H9 (cell line): Measurements from ENCODE around the gene ARID1A. TPM values are rescaled to one million over a fixed set of nuclear protein-coding genes. Genes with fewer than 3 reads are reported as not detected.

Experiments used
- DNase-seq: peaks from one replicate; pipeline ENCODE4 v3.0.0-alpha.2; 2017
- H2AFZ ChIP-seq: one replicate; pipeline ENCODE4 v1.6.1; 2013; ENCODE audit warnings: mild to moderate bottlenecking, low read length, control low read depth, moderate library complexity
- H2AK5ac ChIP-seq: 2 replicates; pipeline ENCODE4 v1.6.1; 2013; ENCODE audit warnings: low read length, control low read depth, mixed read lengths; ENCODE audit not compliant: insufficient read length
- H2BK120ac ChIP-seq: one replicate; pipeline ENCODE4 v1.6.1; 2013; ENCODE audit warnings: low read depth, mild to moderate bottlenecking, low read length, control low read depth, inconsistent platforms; ENCODE audit not compliant: poor library complexity, severe bottlenecking
- H2BK12ac ChIP-seq: 2 replicates; pipeline ENCODE4 v1.6.1; 2013; ENCODE audit warnings: low read length, control low read depth, mixed read lengths, low read depth; ENCODE audit not compliant: insufficient read length
- H2BK15ac ChIP-seq: 2 replicates; pipeline ENCODE4 v1.6.1; 2013; ENCODE audit warnings: low read depth, low read length, control low read depth
- H2BK20ac ChIP-seq: one replicate; pipeline ENCODE4 v1.6.1; 2013; ENCODE audit warnings: low read depth, mild to moderate bottlenecking, low read length, control low read depth, inconsistent platforms; ENCODE audit not compliant: poor library complexity, severe bottlenecking
- H2BK5ac ChIP-seq: 2 replicates; pipeline ENCODE4 v1.6.1; 2013; ENCODE audit warnings: low read length, control low read depth, mixed read lengths; ENCODE audit not compliant: insufficient read length
- H3K14ac ChIP-seq: 2 replicates; pipeline ENCODE4 v1.6.1; 2013; ENCODE audit warnings: low read length, control low read depth; ENCODE audit not compliant: insufficient read depth
- H3K18ac ChIP-seq: 2 replicates; pipeline ENCODE4 v1.6.1; 2013; ENCODE audit warnings: low read depth, mild to moderate bottlenecking, mixed read lengths, low read length, control low read depth; ENCODE audit not compliant: insufficient read length
- H3K23ac ChIP-seq: 2 replicates; pipeline ENCODE4 v1.6.1; 2013; ENCODE audit warnings: low read length, control low read depth, mixed read lengths, low read depth; ENCODE audit not compliant: insufficient read length
- H3K23me2 ChIP-seq: 2 replicates; pipeline ENCODE4 v1.6.1; 2013; ENCODE audit warnings: low read depth, mild to moderate bottlenecking, mixed read lengths, low read length, control low read depth; ENCODE audit not compliant: insufficient read length, poor library complexity, severe bottlenecking
- H3K27ac ChIP-seq: 2 replicates; pipeline ENCODE4 v1.5.1; 2013; ENCODE audit warnings: low read length, control low read depth, mixed read lengths, low read depth; ENCODE audit not compliant: insufficient read length
- H3K27me3 ChIP-seq: 2 replicates; pipeline ENCODE4 v1.6.1; 2013; ENCODE audit warnings: low read length, control low read depth, inconsistent platforms; ENCODE audit not compliant: insufficient read depth
- H3K4ac ChIP-seq: 2 replicates; pipeline ENCODE4 v1.6.1; 2013; ENCODE audit warnings: low read depth, mild to moderate bottlenecking, control low read depth, inconsistent platforms, low read length, moderate library complexity
- H3K4me1 ChIP-seq: 2 replicates; pipeline ENCODE4 v1.6.1; 2013; ENCODE audit warnings: low read length, control low read depth, inconsistent platforms; ENCODE audit not compliant: insufficient read depth
- H3K4me2 ChIP-seq: 2 replicates; pipeline ENCODE4 v1.6.1; 2013; ENCODE audit warnings: low read length, control low read depth, mixed read lengths; ENCODE audit not compliant: insufficient read length, insufficient read depth
- H3K56ac ChIP-seq: 2 replicates; pipeline ENCODE4 v1.6.1; 2013; ENCODE audit warnings: low read depth, mild to moderate bottlenecking, mixed read lengths, low read length, control low read depth; ENCODE audit not compliant: insufficient read length
- H3K79me1 ChIP-seq: 2 replicates; pipeline ENCODE4 v1.6.1; 2013; ENCODE audit warnings: low read depth, mild to moderate bottlenecking, moderate library complexity, low read length, control low read depth, inconsistent platforms; ENCODE audit not compliant: insufficient read depth, poor library complexity, severe bottlenecking
- H3K79me2 ChIP-seq: 2 replicates; pipeline ENCODE4 v1.6.1; 2013; ENCODE audit warnings: low read length, control low read depth, inconsistent platforms; ENCODE audit not compliant: insufficient read depth
- H3K9ac ChIP-seq: 2 replicates; pipeline ENCODE4 v1.6.1; 2013; ENCODE audit warnings: low read length, control low read depth, mixed read lengths; ENCODE audit not compliant: insufficient read length; ENCODE audit errors: extremely low read depth
- H3K9me3 ChIP-seq: one replicate; pipeline ENCODE4 v1.6.1; 2013; ENCODE audit warnings: low read depth, low read length, inconsistent platforms; ENCODE audit not compliant: control insufficient read depth
- H3T11ph ChIP-seq: one replicate; pipeline ENCODE4 v1.6.1; 2013; ENCODE audit warnings: mild to moderate bottlenecking, low read length, control low read depth, inconsistent platforms
- H4K20me1 ChIP-seq: one replicate; pipeline ENCODE4 v1.6.1; 2013; ENCODE audit not compliant: control insufficient read depth, insufficient read length, insufficient read depth
- H4K5ac ChIP-seq: 2 replicates; pipeline ENCODE4 v1.6.1; 2013; ENCODE audit warnings: low read depth, mild to moderate bottlenecking, mixed read lengths, low read length, control low read depth; ENCODE audit not compliant: insufficient read length
- H4K8ac ChIP-seq: replicated peaks from 2 replicates; pipeline ENCODE4 v1.6.1; 2013; ENCODE audit warnings: low read length, control low read depth, mixed read lengths, low read depth; ENCODE audit not compliant: insufficient read length
- H4K91ac ChIP-seq: 2 replicates; pipeline ENCODE4 v1.6.1; 2013; ENCODE audit warnings: low read depth, mild to moderate bottlenecking, moderate library complexity, mixed read lengths, low read length, control low read depth; ENCODE audit not compliant: insufficient read length
- H3K27ac Mint-ChIP-seq, 3 experiments: 2 replicates in 2 of 3; 3 replicates in 1 of 3; pipeline ENCODE4 v1.8.0; 2020 to 2021; ENCODE audit warnings: mixed read lengths in 3 of 3, mild to moderate bottlenecking in 1 of 3, moderate library complexity in 1 of 3
- H3K27me3 Mint-ChIP-seq: 2 replicates; pipeline ENCODE4 v1.8.0; 2021; ENCODE audit warnings: low read depth, mild to moderate bottlenecking, moderate library complexity, mixed read lengths
- H3K36me3 Mint-ChIP-seq, 3 experiments: 2 replicates in 2 of 3; 3 replicates in 1 of 3; pipeline ENCODE4 v1.8.0; 2020 to 2021; ENCODE audit warnings: low read depth in 3 of 3, mixed read lengths in 3 of 3; ENCODE audit not compliant: insufficient read depth in 1 of 3
- H3K4me1 Mint-ChIP-seq, 2 experiments: 2 replicates each; pipeline ENCODE4 v1.8.0; 2020; ENCODE audit warnings: mixed read lengths in 2 of 2
- H3K4me3 Mint-ChIP-seq, 2 experiments: 2 replicates in 1 of 2; 3 replicates in 1 of 2; pipeline ENCODE4 v1.8.0; 2020 to 2021; ENCODE audit warnings: mild to moderate bottlenecking in 2 of 2, mixed read lengths in 2 of 2, moderate library complexity in 1 of 2
- H3K9me3 Mint-ChIP-seq, 2 experiments: 2 replicates in 1 of 2; 3 replicates in 1 of 2; pipeline ENCODE4 v1.8.0; 2020; ENCODE audit warnings: mild to moderate bottlenecking in 2 of 2, mixed read lengths in 2 of 2, moderate library complexity in 1 of 2
- CTCF ChIP-seq: fragments of 200-600 bp; sonication (generic); conservative IDR thresholded peaks from 3 replicates; pipeline ENCODE4 v1.8.0; 2021; ENCODE audit warnings: antibody characterized with exemption, mild to moderate bottlenecking
- WGBS: extraction: QIAGEN DNeasy Blood & Tissue Kit; methylation state at CpG from one replicate; pipeline ENCODE4 v1.1.7; 2013; ENCODE audit warnings: missing lambda C conversion rate, low lambda C conversion rate, mixed read lengths; ENCODE audit not compliant: insufficient read length; ENCODE audit errors: extremely low coverage; 5-methylcytosine and 5-hydroxymethylcytosine counted together
- total RNA-seq: library from RNA; stranded (reverse); gene quantifications from 2 replicates; pipeline ENCODE4 v1.2.1, GENCODE V29; 2021

The ARID1A gene
- total RNA-seq, 1 experiment from 2014 or later, result 147 TPM

GRCh38 chr1:26701266-26701994 lies 5.6 kb downstream of the ARID1A start:
- Histone ChIP-seq H3K4me1 (peaks cover 20% of the 10 kb centered on the region), H4K5ac (no peak overlapping the region), H3K9me3 (no peaks in the 10 kb centered on the region), H3K79me2 (peaks cover 85% of the 10 kb centered on the region), H3K23ac (no peak overlapping the region), H3K27me3 (no peaks in the 10 kb centered on the region), H2BK20ac (no peak overlapping the region), H2AFZ (no peak overlapping the region), H3K9ac (no peak overlapping the region), H3K23me2 (peaks cover 7% of the 10 kb centered on the region), H4K8ac (no peak overlapping the region), H2BK15ac (no peak overlapping the region), H3K27ac (no peak overlapping the region), H3K56ac (no peak overlapping the region), H3K4me2 (peak overlapping the region; percentile 26), H2BK120ac (no peak overlapping the region), H2AK5ac (no peak overlapping the region), H2BK12ac (no peak overlapping the region), H3K79me1 (peaks cover 2% of the 10 kb centered on the region), H2BK5ac (no peak overlapping the region), H3T11ph (no peak overlapping the region), H4K91ac (no peak overlapping the region), H3K18ac (no peak overlapping the region), H3K14ac (no peak overlapping the region), H3K4ac (no peak overlapping the region), H4K20me1 (no peaks in the 10 kb centered on the region)
- no peak for TF ChIP-seq CTCF
- H3K27me3 Mint-ChIP-seq, result no peaks in the 10 kb centered on the region
- no peaks in the 10 kb centered on the region for H3K9me3 Mint-ChIP-seq
- H3K4me3 Mint-ChIP-seq, result no peak overlapping the region
- H3K27ac Mint-ChIP-seq, result no peak overlapping the region
- H3K36me3 Mint-ChIP-seq, result peaks cover 0 to 7% (median 4%) of the 10 kb centered on the region in 3 experiments; a peak in 3 of 7 replicates
- no CpG with 5 or more reads among the region's 5 CpGs for WGBS
- DNase-seq, result no peak
- H3K4me1 Mint-ChIP-seq, result peaks cover 21 to 24% of the 10 kb centered on the region in 2 experiments
